ENCODE measurements around the gene RSPO1. TPM values are rescaled to one million over a fixed set of nuclear protein-coding genes. Genes with fewer than 3 reads are reported as not detected.

The RSPO1 gene
- polyA plus RNA-seq, 1 donor from 2014 or later = not detected

GRCh38 chr1:37663426-37664000, 28.8 kb upstream of the RSPO1 start:
- H2AFZ ChIP-seq (ENCODE audit: low read depth, low read length) = no peak overlapping the region
- H3K9me3 ChIP-seq (ENCODE audit: low read length) = no peaks in the 10 kb centered on the region
- no peak for TF ChIP-seq RAD21 (conservative IDR thresholded peaks at IDR 0.05)
- no peak for TF ChIP-seq EP300 (conservative IDR thresholded peaks at IDR 0.05; ENCODE audit: poor library complexity, severe bottlenecking)
- no peak for TF ChIP-seq CTCF (IDR thresholded peaks at IDR 0.05; ENCODE audit: poor library complexity, severe bottlenecking)
- no peak for TF ChIP-seq REST (IDR thresholded peaks at IDR 0.05; ENCODE audit: borderline replicate concordance)
- no peak for TF ChIP-seq TAF1 (IDR thresholded peaks at IDR 0.05; ENCODE audit: low read depth)
- TF ChIP-seq SMC3 (conservative IDR thresholded peaks at IDR 0.05; ENCODE audit: poor library complexity) = no peak
- no peak for TF ChIP-seq POLR2AphosphoS5 (IDR thresholded peaks at IDR 0.05)
- no peak for TF ChIP-seq EZH2 (IDR thresholded peaks at IDR 0.05; ENCODE audit: borderline replicate concordance, insufficient read depth, low read length, poor library complexity, severe bottlenecking)
- H3K9ac ChIP-seq (ENCODE audit: low read length) = no peak overlapping the region
- H3K4me2 ChIP-seq (ENCODE audit: low read length) = no peak overlapping the region
- H3K79me2 ChIP-seq (replicated peaks; ENCODE audit: insufficient read depth, low read length) = no peaks in the 10 kb centered on the region
- H3K4me3 ChIP-seq (ENCODE audit: low read length) = no peak overlapping the region
- H4K20me1 ChIP-seq (ENCODE audit: insufficient read depth) = no peaks in the 10 kb centered on the region
- no peaks in the 10 kb centered on the region for H3K27me3 ChIP-seq (ENCODE audit: insufficient read depth, low read depth, low read length)
- H3K9me2 ChIP-seq (ENCODE audit: insufficient read depth, low read length) = no peaks in the 10 kb centered on the region
- no peak overlapping the region for H3K27ac ChIP-seq (ENCODE audit: low read length)
- no peaks in the 10 kb centered on the region for H3F3A ChIP-seq (ENCODE audit: insufficient read depth, low read length, poor library complexity, severe bottlenecking)
- H3K36me3 ChIP-seq (ENCODE audit: insufficient read depth, low read length) = no peaks in the 10 kb centered on the region

GRCh38 chr1:37662031-37662755, 27.5 kb upstream of the RSPO1 start:
- no peaks in the 10 kb centered on the region for H3K79me2 ChIP-seq (replicated peaks; ENCODE audit: insufficient read depth, low read length)
- no peaks in the 10 kb centered on the region for H3K9me3 ChIP-seq (ENCODE audit: low read length)
- H3K27me3 ChIP-seq (ENCODE audit: insufficient read depth, low read depth, low read length) = no peaks in the 10 kb centered on the region
- H3K36me3 ChIP-seq (ENCODE audit: insufficient read depth, low read length) = no peaks in the 10 kb centered on the region
- no peak overlapping the region for H3K4me3 ChIP-seq (ENCODE audit: low read length)
- H3F3A ChIP-seq (ENCODE audit: insufficient read depth, low read length, poor library complexity, severe bottlenecking) = no peaks in the 10 kb centered on the region
- no peaks in the 10 kb centered on the region for H4K20me1 ChIP-seq (ENCODE audit: insufficient read depth)
- no peak overlapping the region for H3K9ac ChIP-seq (ENCODE audit: low read length)
- H3K9me2 ChIP-seq (ENCODE audit: insufficient read depth, low read length) = no peaks in the 10 kb centered on the region
- no peak overlapping the region for H2AFZ ChIP-seq (ENCODE audit: low read depth, low read length)
- H3K27ac ChIP-seq (ENCODE audit: low read length) = no peak overlapping the region
- TF ChIP-seq RAD21 (conservative IDR thresholded peaks at IDR 0.05) (no peak), SMC3 (conservative IDR thresholded peaks at IDR 0.05; ENCODE audit: poor library complexity) (no peak), CTCF (IDR thresholded peaks at IDR 0.05; ENCODE audit: poor library complexity, severe bottlenecking) (no peak), TAF1 (IDR thresholded peaks at IDR 0.05; ENCODE audit: low read depth) (no peak), POLR2AphosphoS5 (IDR thresholded peaks at IDR 0.05) (no peak)
- no peak overlapping the region for H3K4me2 ChIP-seq (ENCODE audit: low read length)

Data from neural cell (in vitro differentiated cells).